ENCODE data around the gene PTPN12. TPM values are rescaled to one million over a fixed set of nuclear protein-coding genes. Genes with fewer than 3 reads are reported as not detected.

The PTPN12 gene
- polyA plus RNA-seq, 1 experiment = 45.3 TPM

GRCh38 chr7:77667459-77668086 is 130.5 kb downstream of the PTPN12 start:
- Histone ChIP-seq H3K27me3 (ENCODE audit: control insufficient read depth, insufficient read depth, low read length) (no peaks in the 10 kb centered on the region), H3K27ac (ENCODE audit: low read depth, low read length) (no peak overlapping the region), H3K4me3 (ENCODE audit: low read depth, low read length) (no peak overlapping the region), H3K9me3 (ENCODE audit: control insufficient read depth, insufficient read depth, low read length) (no peaks in the 10 kb centered on the region)
- TF ChIP-seq CTCF (IDR thresholded peaks at IDR 0.05; ENCODE audit: low read depth, low read length) = no peak
- ChIA-PET POLR2A (no interaction called here), CTCF (interaction anchor here (0.8 to 1.6 kb wide), 2 partner anchors 16 to 92 kb away, joined by 4 to 7 read pairs; no protein-coding TSS in a partner anchor)
- DNase-seq (ENCODE audit: low read depth, low spot score) = no peak

GRCh38 chr7:77674878-77675277 is 137.8 kb downstream of the PTPN12 start:
- Histone ChIP-seq H3K4me3 (ENCODE audit: low read depth, low read length) (no peak overlapping the region), H3K27me3 (ENCODE audit: control insufficient read depth, insufficient read depth, low read length) (no peaks in the 10 kb centered on the region), H3K27ac (ENCODE audit: low read depth, low read length) (no peak overlapping the region), H3K9me3 (ENCODE audit: control insufficient read depth, insufficient read depth, low read length) (no peaks in the 10 kb centered on the region)
- ChIA-PET POLR2A (interaction anchor here (1.1 to 1.7 kb wide), 2 partner anchors 10 to 21 kb away, joined by 3 to 5 read pairs; partner anchors contain the start of gene RSBN1L), CTCF (interaction anchor here (0.8 to 2.3 kb wide), 4 partner anchors 10 to 85 kb away, joined by 3 to 17 read pairs (median 4); no protein-coding TSS in a partner anchor)
- TF ChIP-seq CTCF (IDR thresholded peaks at IDR 0.05; ENCODE audit: low read depth, low read length) = no peak
- no peak for DNase-seq (ENCODE audit: low read depth, low spot score)

- H3K27ac ChIP-seq (ENCODE audit: low read depth, low read length) = no peak overlapping the region
- ChIA-PET POLR2A (no interaction called here), CTCF (interaction anchor here (1.0 to 1.2 kb wide), 3 partner anchors 21 to 80 kb away, joined by 3 to 4 read pairs (median 4); no protein-coding TSS in a partner anchor)
- H3K9me3 ChIP-seq (ENCODE audit: control insufficient read depth, insufficient read depth, low read length) = no peaks in the 10 kb centered on the region
- no peak for TF ChIP-seq CTCF (IDR thresholded peaks at IDR 0.05; ENCODE audit: low read depth, low read length)
- no peak for DNase-seq (ENCODE audit: low read depth, low spot score)
- H3K4me3 ChIP-seq (ENCODE audit: low read depth, low read length) = no peak overlapping the region
- no peaks in the 10 kb centered on the region for H3K27me3 ChIP-seq (ENCODE audit: control insufficient read depth, insufficient read depth, low read length)
Observed at GRCh38 chr7:77679608-77680007, 142.5 kb downstream of the PTPN12 start.

- Histone ChIP-seq H3K27me3 (ENCODE audit: control insufficient read depth, insufficient read depth, low read length) (no peaks in the 10 kb centered on the region), H3K4me3 (ENCODE audit: low read depth, low read length) (no peak overlapping the region), H3K27ac (ENCODE audit: low read depth, low read length) (no peak overlapping the region), H3K9me3 (ENCODE audit: control insufficient read depth, insufficient read depth, low read length) (no peaks in the 10 kb centered on the region)
- DNase-seq (ENCODE audit: low read depth, low spot score) = no peak
- TF ChIP-seq CTCF (IDR thresholded peaks at IDR 0.05; ENCODE audit: low read depth, low read length) = no peak
- ChIA-PET CTCF (interaction anchor here (0.6 to 1.2 kb wide), 3 partner anchors 24 to 79 kb away, joined by 3 to 9 read pairs (median 4); no protein-coding TSS in a partner anchor), POLR2A (interaction anchor here (0.6 kb wide), 2 partner anchors 160 to 1817 kb away, joined by 5 to 6 read pairs; no protein-coding TSS in a partner anchor)
Observed at GRCh38 chr7:77680266-77680665, 143.2 kb downstream of the PTPN12 start.

GRCh38 chr7:77684030-77684429 is 146.9 kb downstream of the PTPN12 start:
- DNase-seq (ENCODE audit: low read depth, low spot score) = no peak

More at GRCh38 chr7:77684030-77684429, 146.9 kb downstream of the PTPN12 start:
- no peak for TF ChIP-seq CTCF (IDR thresholded peaks at IDR 0.05; ENCODE audit: low read depth, low read length)
- Histone ChIP-seq H3K4me3 (ENCODE audit: low read depth, low read length) (no peak overlapping the region), H3K27me3 (ENCODE audit: control insufficient read depth, insufficient read depth, low read length) (no peaks in the 10 kb centered on the region), H3K27ac (ENCODE audit: low read depth, low read length) (no peak overlapping the region), H3K9me3 (ENCODE audit: control insufficient read depth, insufficient read depth, low read length) (no peaks in the 10 kb centered on the region)
- ChIA-PET POLR2A (no interaction called here), CTCF (interaction anchor here (1.1 to 2.4 kb wide), 3 partner anchors 10 to 76 kb away, joined by 3 to 11 read pairs (median 10); no protein-coding TSS in a partner anchor)

Data from AG04450 (cell line).